Ishikawa (cell line): ENCODE data around the gene SLC40A1.

Experiments
- CEBPB ChIP-seq: IDR thresholded peaks from 2 replicates; pipeline ENCODE4 v1.6.1; 2012
- CREB1 ChIP-seq: IDR thresholded peaks from 2 replicates; pipeline ENCODE4 v1.6.1; 2012; ENCODE audit warnings: low read depth
- EGR1 ChIP-seq: IDR thresholded peaks from 2 replicates; pipeline ENCODE4 v1.6.1; 2012
- EP300 ChIP-seq: IDR thresholded peaks from 2 replicates; pipeline ENCODE4 v1.6.1; 2012; ENCODE audit warnings: borderline replicate concordance
- FOXM1 ChIP-seq: IDR thresholded peaks from 2 replicates; pipeline ENCODE4 v1.6.1; 2012; ENCODE audit warnings: low read depth, borderline replicate concordance
- NFIC ChIP-seq: IDR thresholded peaks from 2 replicates; pipeline ENCODE4 v1.6.1; 2012
- RAD21 ChIP-seq: IDR thresholded peaks from 2 replicates; pipeline ENCODE4 v1.6.1; 2012; ENCODE audit warnings: low read depth
- TAF1 ChIP-seq: IDR thresholded peaks from 2 replicates; pipeline ENCODE4 v1.6.1; 2012; ENCODE audit warnings: low read depth, mild to moderate bottlenecking
- TCF12 ChIP-seq: IDR thresholded peaks from 2 replicates; pipeline ENCODE4 v1.6.1; 2012; ENCODE audit warnings: low read depth
- TEAD4 ChIP-seq: IDR thresholded peaks from 2 replicates; pipeline ENCODE4 v1.6.1; 2012
- YY1 ChIP-seq: IDR thresholded peaks from 2 replicates; pipeline ENCODE4 v1.6.1; 2012; ENCODE audit warnings: low read depth
- ZBTB7A ChIP-seq: IDR thresholded peaks from 2 replicates; pipeline ENCODE4 v1.6.1; 2012; ENCODE audit warnings: low read depth
- TF ChIP-seq, protein P1 (sequence below): IDR thresholded peaks from 2 replicates; pipeline ENCODE4 v1.6.1; 2012
- TF ChIP-seq, protein P2 (sequence below): IDR thresholded peaks from 2 replicates; pipeline ENCODE4 v1.6.1; 2012; ENCODE audit warnings: low read depth, mild to moderate bottlenecking
- TF ChIP-seq, protein P3 (sequence below): IDR thresholded peaks from 2 replicates; pipeline ENCODE4 v1.6.1; 2012

SLC40A1 gene

DNA sequence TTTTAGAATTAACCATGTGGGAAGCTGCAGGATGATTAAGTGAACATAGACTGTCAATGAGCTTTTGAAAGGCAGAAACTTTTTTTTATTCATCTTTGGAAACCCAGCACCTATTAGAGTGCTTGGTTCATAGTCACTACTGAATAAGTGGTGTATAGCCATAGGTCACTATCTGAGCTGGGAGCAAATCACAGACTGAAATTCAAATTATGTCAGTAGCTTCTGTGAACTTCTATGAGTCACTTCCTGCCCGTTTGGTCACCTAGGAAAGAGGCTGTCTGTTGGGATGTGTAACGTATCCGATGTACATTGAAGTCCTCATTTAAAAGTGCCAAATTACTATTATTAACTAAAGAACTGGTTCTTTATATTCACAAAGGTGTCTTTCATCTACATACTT is 20.5 kb upstream of the SLC40A1 start:
- TF ChIP-seq, protein P1, sequence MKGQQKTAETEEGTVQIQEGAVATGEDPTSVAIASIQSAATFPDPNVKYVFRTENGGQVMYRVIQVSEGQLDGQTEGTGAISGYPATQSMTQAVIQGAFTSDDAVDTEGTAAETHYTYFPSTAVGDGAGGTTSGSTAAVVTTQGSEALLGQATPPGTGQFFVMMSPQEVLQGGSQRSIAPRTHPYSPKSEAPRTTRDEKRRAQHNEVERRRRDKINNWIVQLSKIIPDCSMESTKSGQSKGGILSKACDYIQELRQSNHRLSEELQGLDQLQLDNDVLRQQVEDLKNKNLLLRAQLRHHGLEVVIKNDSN, result no peak
- TF ChIP-seq ZBTB7A, result no peak
- no peak for TF ChIP-seq CREB1
- no peak for TF ChIP-seq NFIC
- no peak for TF ChIP-seq TCF12
- TF ChIP-seq, protein P2, sequence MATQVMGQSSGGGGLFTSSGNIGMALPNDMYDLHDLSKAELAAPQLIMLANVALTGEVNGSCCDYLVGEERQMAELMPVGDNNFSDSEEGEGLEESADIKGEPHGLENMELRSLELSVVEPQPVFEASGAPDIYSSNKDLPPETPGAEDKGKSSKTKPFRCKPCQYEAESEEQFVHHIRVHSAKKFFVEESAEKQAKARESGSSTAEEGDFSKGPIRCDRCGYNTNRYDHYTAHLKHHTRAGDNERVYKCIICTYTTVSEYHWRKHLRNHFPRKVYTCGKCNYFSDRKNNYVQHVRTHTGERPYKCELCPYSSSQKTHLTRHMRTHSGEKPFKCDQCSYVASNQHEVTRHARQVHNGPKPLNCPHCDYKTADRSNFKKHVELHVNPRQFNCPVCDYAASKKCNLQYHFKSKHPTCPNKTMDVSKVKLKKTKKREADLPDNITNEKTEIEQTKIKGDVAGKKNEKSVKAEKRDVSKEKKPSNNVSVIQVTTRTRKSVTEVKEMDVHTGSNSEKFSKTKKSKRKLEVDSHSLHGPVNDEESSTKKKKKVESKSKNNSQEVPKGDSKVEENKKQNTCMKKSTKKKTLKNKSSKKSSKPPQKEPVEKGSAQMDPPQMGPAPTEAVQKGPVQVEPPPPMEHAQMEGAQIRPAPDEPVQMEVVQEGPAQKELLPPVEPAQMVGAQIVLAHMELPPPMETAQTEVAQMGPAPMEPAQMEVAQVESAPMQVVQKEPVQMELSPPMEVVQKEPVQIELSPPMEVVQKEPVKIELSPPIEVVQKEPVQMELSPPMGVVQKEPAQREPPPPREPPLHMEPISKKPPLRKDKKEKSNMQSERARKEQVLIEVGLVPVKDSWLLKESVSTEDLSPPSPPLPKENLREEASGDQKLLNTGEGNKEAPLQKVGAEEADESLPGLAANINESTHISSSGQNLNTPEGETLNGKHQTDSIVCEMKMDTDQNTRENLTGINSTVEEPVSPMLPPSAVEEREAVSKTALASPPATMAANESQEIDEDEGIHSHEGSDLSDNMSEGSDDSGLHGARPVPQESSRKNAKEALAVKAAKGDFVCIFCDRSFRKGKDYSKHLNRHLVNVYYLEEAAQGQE, result no peak
- no peak for TF ChIP-seq TEAD4
- no peak for TF ChIP-seq YY1
- TF ChIP-seq TAF1, result no peak
- TF ChIP-seq RAD21, result no peak
- TF ChIP-seq EGR1, result no peak
- TF ChIP-seq, protein P3, sequence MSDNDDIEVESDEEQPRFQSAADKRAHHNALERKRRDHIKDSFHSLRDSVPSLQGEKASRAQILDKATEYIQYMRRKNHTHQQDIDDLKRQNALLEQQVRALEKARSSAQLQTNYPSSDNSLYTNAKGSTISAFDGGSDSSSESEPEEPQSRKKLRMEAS, result no peak
- no peak for TF ChIP-seq CEBPB

DNA sequence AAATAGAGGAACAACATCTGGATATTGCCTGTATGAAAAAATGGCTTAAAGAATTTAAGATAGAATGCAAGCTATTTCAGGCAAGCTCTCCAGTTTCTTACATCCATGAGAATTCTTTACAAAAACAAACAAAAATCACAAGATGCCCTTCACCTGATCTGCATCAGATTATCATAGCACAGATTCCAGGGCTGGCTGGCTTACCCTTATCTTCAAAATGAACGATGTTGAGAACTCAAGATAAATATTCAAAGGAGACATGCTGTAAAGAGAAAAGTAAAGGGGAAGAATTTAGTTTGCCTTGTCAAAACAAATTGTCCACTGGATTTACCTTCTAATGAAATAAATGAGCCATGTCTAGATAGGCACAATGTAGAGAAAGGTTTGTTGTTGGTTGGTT is 18.7 kb upstream of the SLC40A1 start:
- TF ChIP-seq ZBTB7A, result no peak
- no peak for TF ChIP-seq FOXM1
- no peak for TF ChIP-seq EGR1
- TF ChIP-seq, protein P2, result no peak
- TF ChIP-seq RAD21, result no peak
- no peak for TF ChIP-seq NFIC
- no peak for TF ChIP-seq TCF12
- TF ChIP-seq, protein P3, result no peak
- TF ChIP-seq, protein P1, result no peak

DNA sequence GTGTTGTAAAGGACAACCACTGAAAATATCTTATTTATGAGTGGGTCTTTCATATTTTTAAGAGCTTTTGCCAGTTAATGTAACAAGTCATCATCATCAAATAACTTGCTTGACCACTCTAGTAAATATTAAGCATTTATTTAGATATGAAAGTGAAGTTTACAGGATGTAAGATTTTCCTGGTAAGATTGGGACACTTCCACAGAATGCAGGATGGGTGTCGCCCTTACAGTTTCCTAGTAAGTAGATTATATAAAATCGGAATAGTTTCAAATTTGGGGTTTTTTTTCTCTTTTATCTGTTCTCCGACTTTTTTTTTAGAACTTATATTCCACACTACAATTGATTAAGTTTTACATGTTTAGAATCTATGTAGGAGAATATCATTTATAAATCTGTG is 14.8 kb upstream of the SLC40A1 start:
- no peak for TF ChIP-seq TAF1
- TF ChIP-seq NFIC, result no peak

DNA sequence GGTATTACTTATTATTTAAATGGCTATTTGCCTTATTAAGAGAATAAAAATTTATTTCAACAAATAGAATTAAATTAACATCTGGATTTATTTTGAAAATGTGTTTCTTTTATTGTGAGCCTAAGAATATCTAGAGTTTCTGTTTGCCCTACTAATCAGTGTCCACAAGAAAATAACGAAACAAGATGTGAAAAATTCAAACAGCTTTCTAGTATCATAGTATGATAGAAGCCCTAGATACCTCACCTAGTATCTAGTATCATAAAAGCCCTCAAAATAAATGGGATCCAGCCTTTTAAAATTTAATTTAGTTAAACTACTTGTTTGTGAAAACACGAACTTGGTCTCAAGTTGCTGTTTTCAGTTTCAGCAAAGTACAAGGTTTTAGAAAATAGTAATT is 13.7 kb upstream of the SLC40A1 start:
- TF ChIP-seq TEAD4 (no peak), CEBPB (no peak), EGR1 (no peak), CREB1 (no peak), TCF12 (no peak), FOXM1 (no peak), YY1 (no peak), RAD21 (no peak), EP300 (no peak)
- TF ChIP-seq, protein P2, result no peak

DNA sequence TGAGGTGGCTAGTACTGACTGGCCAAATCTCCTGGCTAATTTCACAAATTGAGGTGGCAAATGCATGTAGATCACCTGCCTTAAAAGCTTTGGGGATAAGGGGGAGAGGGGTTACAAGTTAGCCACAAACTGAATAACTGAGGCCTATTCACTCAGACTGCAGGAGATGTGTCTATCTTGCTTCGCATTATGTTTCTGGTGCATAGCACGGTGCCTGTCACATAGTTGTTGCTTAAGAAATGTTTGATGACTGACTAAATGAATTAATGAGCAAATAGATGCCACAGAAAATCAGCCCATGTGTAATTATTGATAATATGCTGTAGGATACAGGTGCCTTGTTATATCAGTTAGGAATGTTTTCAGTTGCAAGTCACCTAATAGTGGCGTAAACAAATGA is 12.5 kb upstream of the SLC40A1 start:
- TF ChIP-seq YY1 (no peak), TCF12 (no peak), TEAD4 (no peak), ZBTB7A (no peak), FOXM1 (no peak), CREB1 (no peak), EP300 (no peak), CEBPB (no peak)
- TF ChIP-seq, protein P3, result no peak
- TF ChIP-seq, protein P2, result no peak
- TF ChIP-seq, protein P1, result no peak
